Measurements from ENCODE around the gene HLCS.
"Not testable (repeated sequence)": the region's sequence is repeated elsewhere in the genome, so short reads cannot be mapped to it uniquely, and the experiment has no call there.

Gene HLCS

DNA sequence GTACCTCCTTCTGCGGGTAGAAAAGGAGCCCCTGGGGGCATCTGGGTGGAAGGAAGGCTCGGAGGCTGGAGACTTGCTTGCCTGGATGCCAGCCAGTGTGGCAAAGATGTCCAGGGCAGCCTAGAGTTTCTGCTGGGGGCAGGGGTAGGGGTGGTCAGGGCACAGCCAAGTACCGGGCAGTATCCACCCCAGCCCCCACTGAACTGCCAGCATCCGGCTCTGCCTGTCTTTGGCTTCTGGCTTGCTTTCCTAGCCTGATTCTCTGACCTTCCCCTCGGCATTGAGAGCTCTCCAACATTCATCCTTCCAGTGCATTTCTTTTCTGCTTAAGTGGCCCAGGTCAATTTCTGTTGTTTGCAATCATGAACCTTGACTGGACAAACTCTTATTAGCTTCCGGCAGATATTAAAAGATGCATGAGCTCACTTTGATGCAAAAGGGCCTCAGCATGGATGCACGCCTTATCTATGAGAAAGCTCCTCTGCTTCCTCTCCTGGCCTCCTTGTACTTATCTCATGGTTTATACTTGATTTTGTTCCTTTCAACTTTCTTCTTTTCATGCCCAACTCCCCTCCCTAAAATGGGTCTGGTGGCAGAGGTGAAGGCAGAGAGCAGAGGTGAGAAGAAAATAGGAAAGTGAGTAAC lies 116.9 kb downstream of the HLCS start:
- DNase-seq (ENCODE audit: low spot score): peak; percentile 65

DNA sequence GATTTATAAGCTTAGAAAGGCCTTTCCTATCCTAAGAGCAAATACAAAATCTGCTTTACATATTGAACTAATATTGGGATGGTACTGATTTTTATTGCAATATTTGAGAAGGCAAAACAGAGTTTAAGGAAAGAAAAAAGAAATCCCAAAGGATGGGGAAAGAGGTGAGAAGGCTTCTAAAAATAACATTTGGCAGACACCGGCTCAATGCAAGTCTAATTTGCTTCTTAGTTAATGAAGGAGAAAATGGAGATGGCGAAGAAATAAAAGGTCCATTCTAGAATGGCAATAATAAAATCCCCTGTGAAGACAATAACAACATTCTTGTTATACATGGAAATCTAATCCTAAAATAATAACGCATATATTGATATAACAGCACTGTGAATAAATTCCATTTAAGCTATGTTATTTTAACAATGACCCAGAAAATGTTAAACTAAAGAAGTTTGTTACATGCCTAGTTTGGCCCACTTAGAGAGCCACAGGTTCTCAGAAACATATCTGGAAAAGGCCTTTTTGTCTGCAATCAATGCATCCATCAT lies 117.7 kb downstream of the HLCS start:
- peak; percentile 50 for DNase-seq (ENCODE audit: low spot score)

DNA sequence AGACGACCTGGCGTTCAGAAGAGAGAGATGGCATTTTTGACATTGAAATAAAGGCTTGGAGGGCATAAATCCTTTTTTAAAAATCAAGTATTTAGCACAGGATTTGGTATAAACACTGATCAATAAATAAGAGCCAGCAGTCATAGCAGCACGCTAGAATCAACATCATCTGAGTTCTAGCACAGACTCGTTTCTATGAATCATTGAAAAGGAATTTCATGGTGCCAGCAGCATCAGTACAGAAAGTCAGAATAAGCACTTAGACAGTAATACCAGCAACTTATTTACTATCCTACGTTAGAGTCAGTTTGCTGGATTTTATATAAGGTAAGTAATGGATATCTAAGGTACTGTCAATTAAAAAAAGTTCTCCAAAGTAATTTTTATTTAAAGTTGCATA lies 119.3 kb downstream of the HLCS start:
- no peak for DNase-seq (ENCODE audit: low spot score)

DNA sequence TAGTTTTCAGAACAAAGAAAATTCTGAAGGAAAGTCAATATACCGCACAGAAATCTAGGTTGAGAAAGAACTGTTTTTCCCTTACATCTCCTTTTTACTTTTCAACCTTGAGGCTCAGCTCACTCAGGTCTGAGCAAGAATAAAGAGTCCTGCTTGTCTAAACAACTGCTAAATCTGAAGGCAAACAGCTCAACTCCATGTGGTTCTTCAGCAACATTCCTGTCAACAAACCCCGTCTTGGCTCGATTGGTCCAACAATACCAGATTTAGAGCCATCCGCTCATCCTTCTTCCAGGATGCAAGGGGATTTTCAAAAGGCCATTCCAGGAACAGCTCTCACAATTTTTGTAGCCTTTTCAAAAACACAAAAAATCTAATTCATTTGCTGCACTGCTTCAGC lies 119.8 kb downstream of the HLCS start:
- DNase-seq (ENCODE audit: low spot score): no peak

DNA sequence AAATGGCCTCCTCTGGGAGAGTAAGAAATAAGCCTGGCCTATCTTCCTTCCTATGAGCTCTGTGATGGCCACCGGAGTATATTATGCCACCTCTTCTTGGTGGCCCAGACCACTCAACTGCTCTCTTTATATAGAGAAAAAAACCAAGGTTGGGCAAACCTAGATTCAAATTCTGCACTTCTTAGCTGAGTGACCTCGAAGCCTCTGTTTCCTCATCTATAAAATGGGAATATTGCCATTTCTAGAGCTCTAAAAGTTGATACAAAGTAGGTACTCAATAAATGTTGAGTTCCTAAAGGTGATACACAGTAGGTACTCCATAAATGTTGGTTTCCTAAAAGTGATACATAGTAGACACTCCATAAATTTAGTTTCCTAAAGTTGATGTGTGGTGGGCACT lies 120.7 kb downstream of the HLCS start:
- no peak for DNase-seq (ENCODE audit: low spot score)

DNA sequence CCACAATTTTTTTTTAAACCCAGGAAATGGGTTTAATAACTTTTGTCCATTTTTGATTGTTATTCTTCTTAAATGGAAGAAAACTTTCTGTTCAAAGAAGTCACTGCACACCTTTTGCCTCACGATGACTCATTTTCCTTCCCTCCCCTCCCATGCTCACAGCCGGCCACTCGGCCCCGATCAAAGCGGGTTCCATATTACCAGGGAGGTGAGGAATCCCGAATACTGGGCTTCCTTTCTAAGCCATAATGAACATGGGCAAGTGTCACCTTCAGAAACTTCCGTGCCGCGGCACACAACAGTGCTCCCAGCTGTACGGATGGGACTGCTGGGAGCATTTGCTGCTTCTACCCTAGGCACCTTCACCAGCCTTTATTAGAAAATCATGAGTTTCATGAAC lies 121.4 kb downstream of the HLCS start:
- no peak for DNase-seq (ENCODE audit: low spot score)

DNA sequence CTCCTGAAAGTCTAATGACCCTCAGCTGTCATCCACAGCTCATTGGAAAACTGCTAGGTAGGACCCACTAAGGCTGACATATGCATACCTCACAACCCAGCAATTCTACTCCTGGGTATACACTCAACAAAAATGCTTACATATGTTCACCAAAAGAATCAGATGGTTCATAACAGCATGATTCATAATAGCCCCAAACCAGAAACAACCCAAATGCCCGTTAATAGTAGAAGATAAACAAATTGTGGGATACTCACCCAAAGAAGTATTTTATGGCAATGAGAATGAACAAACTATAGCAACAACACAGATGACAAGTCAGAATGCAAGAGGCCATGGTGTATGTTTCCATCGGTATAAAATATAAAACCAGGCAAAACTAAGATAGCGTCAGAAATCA lies 124.6 kb downstream of the HLCS start:
- DNase-seq (ENCODE audit: low spot score): no peak

DNA sequence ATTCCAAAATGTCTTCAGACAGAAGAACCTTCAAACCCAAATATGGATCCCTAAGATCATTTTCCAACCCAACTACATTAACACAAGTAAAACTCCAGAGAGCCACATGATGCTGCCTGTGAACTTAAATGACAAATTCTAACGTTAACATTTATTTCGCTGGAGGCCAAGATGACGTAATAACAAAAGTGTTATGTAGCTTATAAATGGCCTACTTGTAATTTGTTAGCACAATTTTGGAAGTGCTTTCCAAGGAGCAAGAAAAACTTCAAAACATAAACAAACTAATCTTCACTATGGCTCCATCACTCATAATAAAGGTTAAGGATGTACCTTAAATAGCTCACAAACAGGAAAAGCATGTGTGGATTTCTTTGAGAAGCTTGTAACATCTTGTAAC lies 126.7 kb downstream of the HLCS start:
- no peak for DNase-seq (ENCODE audit: low spot score)

DNA sequence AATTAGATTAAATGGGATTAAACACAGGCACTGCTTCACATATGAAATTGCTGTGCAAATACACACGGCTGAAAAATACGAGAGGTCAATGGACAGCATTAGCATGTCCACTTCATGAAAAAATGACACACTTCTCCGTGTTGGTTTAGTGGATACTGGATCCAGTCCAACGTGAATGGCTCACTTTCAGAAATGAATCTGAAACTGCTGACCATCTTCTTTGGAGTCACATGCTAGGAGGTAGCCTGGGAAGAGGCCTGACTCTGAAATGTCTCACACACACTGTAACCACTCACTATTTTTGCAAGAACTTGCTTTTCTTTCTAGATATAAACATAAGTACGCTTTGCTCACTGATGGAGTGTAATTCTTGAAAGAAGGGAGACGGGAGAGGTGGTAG lies 127.3 kb downstream of the HLCS start:
- DNase-seq (ENCODE audit: low spot score): no peak

DNA sequence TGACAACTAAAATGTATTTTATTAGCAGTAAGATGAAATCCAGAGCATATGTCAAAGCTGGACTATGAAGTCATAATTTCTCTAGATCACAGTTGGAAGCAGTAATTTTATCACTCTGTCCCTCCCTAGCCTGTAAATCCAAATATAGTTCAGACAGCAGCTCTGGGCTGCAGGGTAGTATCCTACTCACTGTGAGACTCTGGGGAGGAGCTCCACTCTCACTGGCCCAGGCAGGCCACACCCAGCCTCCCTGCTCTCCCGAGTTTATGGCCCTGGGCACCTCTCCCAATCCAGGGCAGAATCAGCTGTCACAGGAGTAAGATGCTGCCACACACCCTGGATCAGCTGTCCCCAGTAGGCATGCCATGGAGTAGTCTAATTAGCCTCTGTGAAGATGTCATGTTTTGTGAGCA lies 131.1 kb downstream of the HLCS start:
- DNase-seq (ENCODE audit: low spot score): no peak

DNA sequence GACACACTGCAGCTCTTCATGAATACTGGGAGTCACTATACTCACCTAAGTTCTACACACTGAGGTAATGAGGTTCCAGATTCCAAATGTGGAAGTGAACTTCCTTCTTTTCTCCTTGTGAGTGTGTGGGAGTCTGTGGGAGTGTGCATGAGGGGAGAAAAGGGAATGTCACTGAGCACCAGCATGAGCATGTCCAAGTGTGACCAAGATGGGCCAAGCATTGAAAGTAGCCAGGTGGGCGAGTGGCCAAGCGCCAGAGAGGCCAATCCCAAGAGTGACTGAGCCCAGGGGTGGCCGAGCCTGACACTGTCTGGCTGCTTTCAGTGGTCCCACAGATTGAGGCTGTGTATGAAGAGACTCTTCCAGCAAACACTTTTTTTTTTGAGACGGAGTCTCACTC lies 132.3 kb downstream of the HLCS start:
- DNase-seq (ENCODE audit: low spot score): no peak

DNA sequence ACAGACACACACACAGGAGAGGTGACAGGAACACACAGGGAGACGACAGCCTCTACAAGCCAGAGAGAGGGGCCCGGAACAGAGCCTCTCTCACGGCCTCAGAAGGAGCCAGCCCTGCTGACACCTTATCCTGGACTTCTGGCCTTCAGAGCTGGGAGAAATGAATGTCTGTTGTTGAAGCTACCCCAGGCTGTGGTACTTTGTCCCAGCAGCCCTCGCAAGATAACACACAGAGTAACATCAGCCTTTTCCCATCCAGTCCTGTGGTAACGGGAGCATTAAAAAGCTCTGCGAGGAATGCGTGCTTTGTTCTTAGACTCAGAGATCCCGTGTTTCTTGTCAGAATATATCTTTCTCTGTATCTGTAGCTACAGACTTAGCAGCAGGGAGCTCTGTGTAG lies 136.4 kb downstream of the HLCS start:
- DNase-seq (ENCODE audit: low spot score): no peak

DNA sequence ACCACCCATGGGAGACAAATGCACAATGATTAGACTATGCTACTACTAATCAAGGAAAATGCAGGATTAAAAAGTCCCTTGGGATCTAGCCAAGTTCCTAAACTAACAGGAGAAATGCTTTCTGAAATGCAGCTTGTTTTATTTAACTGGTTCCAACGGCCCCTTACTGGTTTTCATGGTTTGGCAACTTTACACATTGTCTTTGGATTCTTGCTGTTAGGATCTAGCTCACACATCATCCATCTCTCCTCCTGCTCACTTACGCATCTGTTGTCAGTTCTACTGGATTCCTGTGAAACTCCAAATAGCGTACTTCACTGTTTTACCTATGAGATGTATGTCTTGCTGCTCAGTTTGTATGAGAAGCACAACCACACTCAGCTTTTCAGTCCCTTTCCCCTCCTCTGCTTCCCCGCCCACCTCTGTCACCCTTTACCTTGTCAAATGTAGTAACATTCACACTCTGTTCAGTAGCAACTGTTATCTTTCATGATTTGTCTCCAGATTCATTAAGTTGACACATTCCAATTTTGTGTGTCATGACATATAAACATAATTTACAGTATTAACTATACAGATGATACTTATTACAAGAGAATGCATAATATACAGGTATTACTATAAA lies 137.5 kb downstream of the HLCS start:
- no peak for DNase-seq (ENCODE audit: low spot score)

DNA sequence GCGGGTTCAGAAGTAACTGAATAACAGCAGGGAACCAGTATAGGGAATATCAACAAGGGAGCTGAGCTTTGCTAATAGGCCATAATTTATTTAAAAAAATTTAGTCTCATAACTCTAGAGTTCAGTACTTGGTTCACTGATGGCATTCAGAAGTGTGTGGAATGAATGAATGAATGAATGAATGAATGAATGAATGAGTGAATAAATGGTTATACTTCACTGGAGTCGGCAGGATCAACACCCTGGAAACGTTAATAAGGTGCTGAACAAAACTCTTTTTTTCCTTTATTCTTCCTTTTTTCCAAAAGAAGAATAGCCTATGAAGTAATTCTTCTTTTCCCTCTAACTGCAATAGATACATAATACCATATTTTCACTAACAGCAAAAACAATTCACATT lies 138.3 kb downstream of the HLCS start:
- no peak for DNase-seq (ENCODE audit: low spot score)

DNA sequence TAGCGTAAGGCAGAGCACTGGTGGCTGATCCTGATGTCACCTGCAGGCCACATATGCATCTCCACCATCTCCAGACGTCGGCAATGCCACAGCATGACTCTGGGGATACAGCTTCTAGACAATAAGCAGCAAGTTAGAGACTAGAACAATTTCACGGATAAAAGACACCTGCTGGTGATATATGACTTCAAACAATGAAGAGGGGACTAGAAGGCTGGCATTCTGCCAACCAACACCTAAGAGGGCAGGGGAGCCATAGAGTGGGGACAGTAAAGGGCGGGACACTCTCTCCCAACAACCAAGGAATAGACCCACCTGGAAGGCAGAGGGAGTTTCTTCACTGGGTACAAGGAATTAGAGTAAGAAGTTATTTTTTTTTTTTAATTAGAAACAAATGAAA lies 140.8 kb downstream of the HLCS start:
- no peak for DNase-seq (ENCODE audit: low spot score)

DNA sequence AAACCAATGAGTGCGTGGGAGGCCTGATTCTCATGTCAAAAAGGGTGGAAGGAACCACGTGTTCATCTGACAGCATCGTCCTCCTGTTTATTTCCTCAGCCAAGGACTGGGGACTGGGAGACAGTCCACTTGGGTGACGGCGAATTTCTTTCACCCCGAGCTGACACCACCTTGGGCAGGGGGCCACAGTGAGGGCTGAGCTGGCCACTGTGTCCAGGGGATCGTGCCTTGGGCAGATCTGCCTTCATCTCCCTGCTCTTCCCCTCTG lies 145.5 kb downstream of the HLCS start:
- DNase-seq (ENCODE audit: low spot score): no peak

DNA sequence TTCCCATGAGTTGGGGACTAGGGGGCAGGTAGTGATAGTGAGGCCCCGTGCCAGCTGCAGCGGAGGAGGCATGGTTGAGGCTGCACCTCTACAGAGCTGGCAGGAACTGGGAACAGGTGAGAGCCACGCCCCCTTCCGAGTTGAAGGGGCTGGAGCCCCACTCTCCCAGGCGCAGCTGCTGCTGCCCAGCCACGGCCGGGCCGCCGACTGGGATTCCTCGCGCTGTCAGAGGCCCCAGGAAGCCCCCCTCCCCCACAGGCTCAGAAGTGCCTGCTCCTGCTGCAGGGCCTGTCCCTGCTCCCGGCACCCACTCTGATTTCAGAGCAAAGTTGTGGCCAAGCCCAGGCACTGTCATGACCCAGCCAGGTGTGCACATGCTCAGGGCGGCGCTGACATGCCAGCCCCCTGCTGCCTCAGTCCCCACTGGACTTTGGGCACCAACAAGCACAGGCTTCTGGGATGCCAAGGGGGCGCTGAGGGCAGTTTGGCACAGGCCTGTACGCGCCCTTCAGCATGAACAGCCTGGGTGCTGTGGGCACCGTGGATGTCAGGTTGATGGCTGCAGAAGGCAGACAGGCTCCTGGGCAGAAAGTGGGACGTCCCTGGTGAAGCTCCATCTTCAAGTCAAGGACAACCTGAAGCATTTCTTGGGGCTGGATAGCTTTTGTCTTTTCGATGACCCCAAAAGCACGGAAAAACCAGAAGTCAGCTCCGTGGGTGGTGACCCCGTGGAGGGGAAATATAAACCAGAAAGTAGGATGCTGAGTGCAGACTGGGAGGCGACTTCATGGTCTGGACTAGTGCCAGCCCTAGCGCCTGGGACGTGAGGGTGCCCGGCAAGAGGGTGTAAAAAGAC lies 146.1 kb downstream of the HLCS start:
- no peak for DNase-seq (ENCODE audit: low spot score)

DNA sequence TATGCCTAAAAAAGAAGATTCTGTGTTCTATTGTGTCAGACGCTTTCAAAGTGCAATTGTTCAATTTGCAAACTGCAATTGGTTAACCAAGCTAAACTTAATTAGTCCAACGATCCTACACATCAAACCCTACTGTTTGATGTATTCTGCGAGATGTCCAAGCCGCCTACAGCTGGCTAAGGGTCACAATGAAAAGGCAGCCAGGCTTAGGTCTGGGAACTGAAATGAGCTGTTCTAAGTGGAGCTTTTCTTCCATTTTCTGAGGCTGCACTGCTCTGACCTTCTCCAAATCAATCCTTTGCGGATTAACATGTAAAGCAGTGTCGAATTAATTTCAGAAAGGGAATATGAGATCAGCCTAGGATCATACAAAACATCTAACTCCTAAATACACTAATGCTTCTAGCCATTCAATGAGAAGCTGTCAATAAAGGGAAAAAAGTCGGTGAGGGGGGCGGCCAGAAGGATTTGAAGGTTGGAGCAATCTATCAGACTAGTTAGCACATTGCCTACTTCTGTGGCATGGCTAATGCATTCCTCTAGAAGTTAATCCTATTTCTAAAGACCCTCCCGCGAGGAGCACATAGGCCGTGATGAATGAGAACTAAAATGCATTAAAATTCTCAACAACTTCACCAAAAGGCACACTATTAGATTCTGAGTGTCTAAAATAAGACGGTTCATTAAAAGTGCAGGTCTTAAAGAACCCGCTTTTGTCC lies 148.6 kb downstream of the HLCS start:
- DNase-seq (ENCODE audit: low spot score): peak; percentile 24

DNA sequence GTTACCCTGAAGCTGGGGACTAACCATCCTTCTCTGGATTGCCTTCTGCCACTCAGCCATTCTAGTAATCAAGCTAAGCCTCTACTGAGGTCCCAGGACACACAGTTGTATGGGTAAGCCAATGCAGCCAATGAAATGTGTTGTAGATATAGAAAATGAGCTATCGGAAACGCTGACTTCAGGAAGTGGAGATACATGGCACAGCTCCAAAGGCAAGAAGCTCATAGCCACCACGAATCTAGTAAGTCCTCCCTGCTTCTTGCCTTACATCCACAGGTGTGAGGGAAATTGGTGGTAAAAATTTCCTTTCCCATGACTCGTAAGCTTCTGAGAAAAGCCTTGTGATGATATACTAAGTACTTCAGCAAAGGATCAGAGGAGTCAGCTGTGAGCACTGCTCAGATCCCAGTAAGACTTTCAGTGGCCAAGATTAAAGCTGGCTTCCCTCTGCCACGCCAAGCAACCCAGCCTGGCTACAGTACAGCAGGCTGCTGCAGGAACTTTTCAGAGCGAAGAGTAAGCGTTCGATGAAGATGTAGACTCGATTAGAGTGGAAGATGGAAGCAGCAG lies 149.8 kb downstream of the HLCS start:
- no peak for DNase-seq (ENCODE audit: low spot score)

DNA sequence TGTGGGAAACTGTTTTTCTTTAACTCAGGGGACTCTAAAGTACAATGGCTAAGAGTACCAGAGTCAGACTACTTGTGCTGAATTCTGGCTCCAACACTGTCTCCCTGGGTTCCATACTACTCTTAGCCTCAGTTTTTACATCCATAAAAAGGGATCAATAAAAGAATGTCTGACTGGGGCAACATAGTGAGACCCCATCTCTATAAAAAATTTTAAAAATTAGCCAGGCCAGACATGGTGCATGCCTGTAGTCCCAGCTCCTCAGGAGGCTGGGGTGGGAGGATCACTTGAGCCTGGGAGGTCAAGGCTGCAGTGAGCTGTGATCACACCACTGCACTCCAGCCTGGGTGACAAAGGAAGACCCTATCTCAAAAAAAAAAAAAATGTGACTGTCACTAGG lies 150.4 kb downstream of the HLCS start:
- not testable (repeated sequence) for DNase-seq (ENCODE audit: low spot score)

DNA sequence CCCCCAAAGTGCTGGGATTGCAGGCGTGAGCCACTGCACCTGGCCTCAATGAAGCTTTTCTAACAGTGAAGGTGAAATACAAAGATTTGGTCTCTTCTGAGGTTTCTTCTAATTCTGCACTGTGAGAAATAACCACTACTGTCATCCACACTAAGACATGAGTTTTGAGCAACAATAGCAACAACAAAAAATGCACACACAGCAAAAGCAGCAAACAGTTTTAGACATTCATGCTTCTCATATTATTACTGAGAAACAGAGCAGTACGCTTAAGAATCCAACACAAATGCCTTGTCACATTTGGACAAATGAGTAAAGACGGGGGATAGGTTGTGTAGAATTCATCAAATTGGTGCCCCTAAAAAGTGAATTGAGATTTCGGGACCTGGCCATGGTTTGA lies 151.2 kb downstream of the HLCS start:
- DNase-seq (ENCODE audit: low spot score): no peak

DNA sequence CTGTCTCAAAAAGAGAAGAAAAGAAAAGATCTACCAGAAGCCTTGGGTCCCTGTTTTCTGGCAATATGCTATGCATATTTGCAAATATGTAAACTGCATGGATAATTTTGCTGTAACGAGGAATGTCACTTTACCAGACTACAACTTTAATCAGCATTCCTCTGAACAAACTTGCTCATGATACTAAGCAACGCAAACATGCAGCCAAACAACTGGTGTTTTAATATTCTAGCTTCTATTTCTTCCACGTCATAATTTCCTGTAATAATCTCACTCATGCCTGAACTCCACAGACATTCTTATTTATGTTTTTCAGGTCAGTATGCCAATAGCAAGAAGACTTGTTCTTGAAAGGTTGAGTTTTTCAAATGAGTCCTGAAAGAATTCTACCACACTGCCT lies 153.4 kb downstream of the HLCS start:
- DNase-seq (ENCODE audit: low spot score): no peak

All from pons (tissue), 1 donor.